GM10248 (cell line): ENCODE measurements around the gene STIMATE.

Source experiments
- CTCF ChIA-PET: fragments of 300-600 bp; sonication (Branson Sonifier 250); formaldehyde crosslinking; extraction: SDS; loops from one replicate; lab custom pipeline; 2021; ENCODE audit warnings: antibody characterized with exemption; lab: Yijun Ruan, JAX
- POLR2A ChIA-PET: fragments of 350-650 bp; sonication (Branson Sonifier 250); formaldehyde crosslinking; extraction: SDS; loops from one replicate; lab custom pipeline; 2020; ENCODE audit warnings: antibody characterized with exemption; lab: Yijun Ruan, JAX
- DNase-seq: peaks from one replicate; pipeline ENCODE4 v3.0.0; 2012; ENCODE audit errors: extremely low spot score
- CTCF ChIP-seq: IDR thresholded peaks from 2 replicates; pipeline ENCODE4 v1.5.1; 2012; ENCODE audit warnings: mild to moderate bottlenecking, low read depth; ENCODE audit errors: extremely low read depth, missing control alignments, control extremely low read depth

The STIMATE gene

DNA sequence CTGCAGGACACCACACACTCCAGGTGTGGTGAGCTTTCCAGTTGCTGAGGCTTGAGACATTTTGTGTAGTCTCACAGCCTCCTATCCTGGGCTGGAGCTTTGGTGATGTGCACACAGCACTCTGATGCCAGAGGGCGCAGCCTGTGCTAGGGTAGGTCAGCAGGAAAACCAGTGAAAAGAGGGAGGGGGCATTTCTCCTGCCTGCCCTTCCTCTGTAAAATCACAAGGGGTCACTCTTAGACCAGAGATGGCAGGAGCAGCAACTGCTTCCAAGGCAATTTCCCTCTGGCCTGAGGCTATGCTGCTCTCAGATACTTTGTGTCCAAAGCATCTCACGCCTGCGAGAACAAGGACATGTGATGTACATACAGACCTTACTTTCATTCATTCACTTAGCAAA, 46.0 kb downstream of the STIMATE start:
- peak; percentile 65 for TF ChIP-seq CTCF
- DNase-seq: peak; percentile 71
- POLR2A ChIA-PET: no interaction called here
- CTCF ChIA-PET: interaction anchor here (0.6 to 3.5 kb wide), 31 partner anchors 10 to 346 kb away, joined by 3 to 13 read pairs (median 4); no protein-coding TSS in a partner anchor

DNA sequence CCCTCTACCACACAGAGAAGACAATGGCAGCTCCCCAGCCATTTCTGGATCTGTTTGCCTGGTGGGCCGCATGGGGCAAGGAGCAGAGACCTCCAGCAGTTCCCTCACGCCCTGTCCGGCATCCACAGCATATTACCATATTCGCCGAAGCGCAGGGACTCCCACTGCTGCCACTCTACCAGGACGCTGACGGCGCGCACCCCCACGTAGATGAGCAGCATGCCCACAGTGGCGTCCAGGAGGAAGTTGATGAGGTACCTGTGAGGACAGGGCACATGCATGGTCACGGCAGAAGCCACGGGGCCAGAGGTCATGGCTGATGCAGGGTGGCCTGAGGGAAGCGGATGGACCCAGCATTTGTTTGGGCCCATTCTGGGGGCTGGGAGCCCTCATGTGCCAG, 47.7 kb downstream of the STIMATE start:
- ChIA-PET POLR2A (no interaction called here), CTCF (interaction anchor here (1.0 to 3.5 kb wide), 5 partner anchors 11 to 265 kb away, joined by 3 to 13 read pairs (median 6); no protein-coding TSS in a partner anchor)
- no peak for TF ChIP-seq CTCF
- no peak for DNase-seq

GRCh38 chr3:52848617-52849016, 48.7 kb downstream of the STIMATE start:
- ChIA-PET CTCF (interaction anchor here (1.2 to 1.9 kb wide), 8 partner anchors 10 to 269 kb away, joined by 3 to 7 read pairs (median 4); no protein-coding TSS in a partner anchor), POLR2A (no interaction called here)
- no peak for DNase-seq
- no peak for TF ChIP-seq CTCF

DNA sequence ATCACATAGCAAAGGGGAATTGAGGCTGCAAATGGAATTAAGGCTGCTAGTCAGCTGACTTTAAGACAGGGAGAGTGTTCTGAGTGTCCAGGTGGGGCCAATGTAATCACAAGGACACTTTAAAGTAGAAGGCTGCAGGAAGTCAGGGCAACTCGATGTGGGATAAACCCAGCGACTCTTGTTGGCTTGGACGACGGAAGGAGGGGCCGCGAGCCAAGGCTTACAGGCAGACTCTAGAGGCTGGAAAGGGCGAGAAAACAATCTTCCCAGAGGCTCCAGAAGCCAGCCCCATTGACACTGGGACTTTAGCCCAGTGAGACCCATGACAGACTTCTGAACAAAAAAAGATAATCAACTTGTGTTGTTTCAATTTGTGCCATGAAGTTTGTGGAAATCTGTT, 49.6 kb downstream of the STIMATE start:
- ChIA-PET CTCF (interaction anchor here (1.2 to 1.9 kb wide), 6 partner anchors 82 to 270 kb away, joined by 3 to 6 read pairs (median 4); no protein-coding TSS in a partner anchor), POLR2A (no interaction called here)
- no peak for TF ChIP-seq CTCF
- no peak for DNase-seq

GRCh38 chr3:52847241-52847640, 50.1 kb downstream of the STIMATE start:
- DNase-seq: no peak
- POLR2A ChIA-PET: no interaction called here
- CTCF ChIA-PET: interaction anchor here (1.8 kb wide), 1 partner anchor 26 kb away, joined by 3 read pairs; no protein-coding TSS in a partner anchor
- no peak for TF ChIP-seq CTCF

- ChIA-PET POLR2A (no interaction called here), CTCF (interaction anchor here (1.4 to 1.8 kb wide), 5 partner anchors 12 to 258 kb away, joined by 3 to 6 read pairs (median 4); partner anchors contain the start of gene MUSTN1)
- TF ChIP-seq CTCF: no peak
- DNase-seq: no peak
Measured at GRCh38 chr3:52846432-52846965, 50.8 kb downstream of the STIMATE start.
